ENCODE data around the gene PDLIM3. TPM values are rescaled to one million over a fixed set of nuclear protein-coding genes. Genes with fewer than 3 reads are reported as not detected.

Gene PDLIM3
- total RNA-seq, 1 donor from 2014 or later, result 10.7 TPM

- no peaks in the 10 kb centered on the region for H3K36me3 ChIP-seq (ENCODE audit: control insufficient read depth, insufficient read depth, low read length)
- DNase-seq (ENCODE audit: low read depth), result no peak
- H3K4me3 ChIP-seq (ENCODE audit: low read depth, low read length), result no peak overlapping the region
- H3K27me3 ChIP-seq (ENCODE audit: control insufficient read depth, insufficient read depth, low read length), result peaks cover 7% of the 10 kb centered on the region
- TF ChIP-seq CTCF (IDR thresholded peaks at IDR 0.05; ENCODE audit: insufficient read depth, low read length, poor library complexity, severe bottlenecking), result no peak
These were observed 65.6 kb downstream of the PDLIM3 start for GRCh38 chr4:185469580-185470154.

- H3K4me3 ChIP-seq (ENCODE audit: low read depth, low read length), result no peak overlapping the region
- no peak for TF ChIP-seq CTCF (IDR thresholded peaks at IDR 0.05; ENCODE audit: insufficient read depth, low read length, poor library complexity, severe bottlenecking)
- no peak for DNase-seq (ENCODE audit: low read depth)
- peaks cover 7% of the 10 kb centered on the region for H3K27me3 ChIP-seq (ENCODE audit: control insufficient read depth, insufficient read depth, low read length)
- no peaks in the 10 kb centered on the region for H3K36me3 ChIP-seq (ENCODE audit: control insufficient read depth, insufficient read depth, low read length)
These were observed 66.3 kb downstream of the PDLIM3 start for GRCh38 chr4:185468999-185469398.

- peaks cover 7% of the 10 kb centered on the region for H3K27me3 ChIP-seq (ENCODE audit: control insufficient read depth, insufficient read depth, low read length)
- TF ChIP-seq CTCF (IDR thresholded peaks at IDR 0.05; ENCODE audit: insufficient read depth, low read length, poor library complexity, severe bottlenecking), result no peak
- H3K36me3 ChIP-seq (ENCODE audit: control insufficient read depth, insufficient read depth, low read length), result no peaks in the 10 kb centered on the region
- DNase-seq (ENCODE audit: low read depth), result no peak
- no peak overlapping the region for H3K4me3 ChIP-seq (ENCODE audit: low read depth, low read length)
These were observed 67.3 kb downstream of the PDLIM3 start for GRCh38 chr4:185467991-185468390.

- Histone ChIP-seq H3K4me3 (ENCODE audit: low read depth, low read length) (no peak overlapping the region), H3K36me3 (ENCODE audit: control insufficient read depth, insufficient read depth, low read length) (no peaks in the 10 kb centered on the region), H3K27me3 (ENCODE audit: control insufficient read depth, insufficient read depth, low read length) (peaks cover 6% of the 10 kb centered on the region)
- TF ChIP-seq CTCF (IDR thresholded peaks at IDR 0.05; ENCODE audit: insufficient read depth, low read length, poor library complexity, severe bottlenecking), result no peak
- DNase-seq (ENCODE audit: low read depth), result no peak
These were observed 68.2 kb downstream of the PDLIM3 start for GRCh38 chr4:185467101-185467500.

GRCh38 chr4:185465707-185466106 is 69.6 kb downstream of the PDLIM3 start:
- peaks cover 4% of the 10 kb centered on the region for H3K27me3 ChIP-seq (ENCODE audit: control insufficient read depth, insufficient read depth, low read length)
- no peak overlapping the region for H3K4me3 ChIP-seq (ENCODE audit: low read depth, low read length)
- TF ChIP-seq CTCF (IDR thresholded peaks at IDR 0.05; ENCODE audit: insufficient read depth, low read length, poor library complexity, severe bottlenecking), result no peak
- DNase-seq (ENCODE audit: low read depth), result no peak
- H3K36me3 ChIP-seq (ENCODE audit: control insufficient read depth, insufficient read depth, low read length), result no peaks in the 10 kb centered on the region

GRCh38 chr4:185464887-185465286 is 70.4 kb downstream of the PDLIM3 start:
- no peak for TF ChIP-seq CTCF (IDR thresholded peaks at IDR 0.05; ENCODE audit: insufficient read depth, low read length, poor library complexity, severe bottlenecking)
- no peaks in the 10 kb centered on the region for H3K36me3 ChIP-seq (ENCODE audit: control insufficient read depth, insufficient read depth, low read length)
- H3K4me3 ChIP-seq (ENCODE audit: low read depth, low read length), result no peak overlapping the region
- H3K27me3 ChIP-seq (ENCODE audit: control insufficient read depth, insufficient read depth, low read length), result peaks cover 4% of the 10 kb centered on the region
- DNase-seq (ENCODE audit: low read depth), result no peak

Data from kidney epithelial cell (primary cell).